Mesothelial cell of epicardium (in vitro differentiated cells): Measurements from ENCODE around the gene CDC42EP3. TPM values are rescaled to one million over a fixed set of nuclear protein-coding genes. Genes with fewer than 3 reads are reported as not detected.

Experiments
- DNase-seq, 2 experiments: peaks; one replicate each; pipeline ENCODE4 v3.0.0; 2021; ENCODE audit warnings: low spot score in 2 of 2; ENCODE audit not compliant: unreplicated experiment in 2 of 2
- H3K27ac Mint-ChIP-seq: 2 replicates; pipeline ENCODE4 v1.8.0; 2021; ENCODE audit warnings: mixed read lengths
- H3K27me3 Mint-ChIP-seq: 2 replicates; pipeline ENCODE4 v1.8.0; 2021; ENCODE audit warnings: low read depth, mixed read lengths
- H3K36me3 Mint-ChIP-seq: 2 replicates; pipeline ENCODE4 v1.8.0; 2021; ENCODE audit warnings: mixed read lengths
- H3K4me1 Mint-ChIP-seq: 2 replicates; pipeline ENCODE4 v1.8.0; 2021; ENCODE audit warnings: mixed read lengths
- H3K4me3 Mint-ChIP-seq: 2 replicates; pipeline ENCODE4 v1.8.0; 2021; ENCODE audit warnings: mild to moderate bottlenecking, moderate library complexity, mixed read lengths
- H3K9me3 Mint-ChIP-seq: 2 replicates; pipeline ENCODE4 v1.8.0; 2021; ENCODE audit warnings: mixed read lengths
- CTCF ChIP-seq: fragments of 200-600 bp; sonication (generic); IDR thresholded peaks from one replicate; pipeline ENCODE4 v1.5.0; 2021; ENCODE audit warnings: antibody characterized with exemption; ENCODE audit not compliant: unreplicated experiment
- total RNA-seq: library from RNA; stranded (reverse); gene quantifications from 3 replicates; pipeline ENCODE4 v1.2.1, GENCODE V29; 2021

The CDC42EP3 gene
- total RNA-seq, 1 donor from 2014 or later = 48.7 TPM

- Mint-ChIP-seq H3K27ac (no peak overlapping the region), H3K4me1 (peaks cover 15% of the 10 kb centered on the region), H3K4me3 (no peak overlapping the region), H3K27me3 (no peaks in the 10 kb centered on the region), H3K36me3 (peaks cover 13% of the 10 kb centered on the region), H3K9me3 (peaks cover 36% of the 10 kb centered on the region)
- no peak for DNase-seq
- no peak for TF ChIP-seq CTCF
Measured at GRCh38 chr2:37599688-37600525, 71.5 kb downstream of the CDC42EP3 start.

GRCh38 chr2:37593694-37594093 lies 77.7 kb downstream of the CDC42EP3 start:
- peaks cover 36% of the 10 kb centered on the region for H3K9me3 Mint-ChIP-seq
- no peak for DNase-seq
- no peak for TF ChIP-seq CTCF
- H3K4me1 Mint-ChIP-seq = peaks cover 12% of the 10 kb centered on the region
- no peaks in the 10 kb centered on the region for H3K27me3 Mint-ChIP-seq
- H3K4me3 Mint-ChIP-seq = no peak overlapping the region
- peaks cover 16% of the 10 kb centered on the region for H3K36me3 Mint-ChIP-seq
- no peak overlapping the region for H3K27ac Mint-ChIP-seq

GRCh38 chr2:37593024-37593423 lies 78.4 kb downstream of the CDC42EP3 start:
- no peak for TF ChIP-seq CTCF
- H3K4me1 Mint-ChIP-seq = peaks cover 16% of the 10 kb centered on the region
- no peaks in the 10 kb centered on the region for H3K27me3 Mint-ChIP-seq
- no peak overlapping the region for H3K4me3 Mint-ChIP-seq
- no peak for DNase-seq
- no peak overlapping the region for H3K27ac Mint-ChIP-seq
- peaks cover 33% of the 10 kb centered on the region for H3K9me3 Mint-ChIP-seq
- H3K36me3 Mint-ChIP-seq = peaks cover 16% of the 10 kb centered on the region
